HG02798 (cell line): ENCODE measurements around the gene NINJ2.
A peak's percentile ranks its signal among the peaks of the same experiment; 100 is the strongest.
"Not testable (repeated sequence)": the region's sequence is repeated elsewhere in the genome, so short reads cannot be mapped to it uniquely, and the experiment has no call there.

Experiments used
- ATAC-seq: cut with Tn5 transposase; IDR thresholded peaks from one replicate; pipeline ENCODE4 v1.9.1; 2021; ENCODE audit warnings: mild to moderate bottlenecking; ENCODE audit not compliant: unreplicated experiment, poor library complexity

The NINJ2 gene

GRCh38 chr12:591167-592023 is 71.8 kb downstream of the NINJ2 start:
- ATAC-seq: no peak

GRCh38 chr12:590206-590750 is 73.0 kb downstream of the NINJ2 start:
- ATAC-seq: no peak

GRCh38 chr12:588646-589045 is 74.6 kb downstream of the NINJ2 start:
- ATAC-seq: no peak

GRCh38 chr12:588024-588322 is 75.3 kb downstream of the NINJ2 start:
- no peak for ATAC-seq

- no peak for ATAC-seq
Observed at GRCh38 chr12:587132-588023, 75.9 kb downstream of the NINJ2 start.

- ATAC-seq: no peak
Observed at GRCh38 chr12:586318-587071, 76.8 kb downstream of the NINJ2 start.

- no peak for ATAC-seq
Observed at GRCh38 chr12:585062-586061, 77.9 kb downstream of the NINJ2 start.

- ATAC-seq: no peak
Observed at GRCh38 chr12:583251-583869, 79.9 kb downstream of the NINJ2 start.

GRCh38 chr12:581746-582145 is 81.5 kb downstream of the NINJ2 start:
- no peak for ATAC-seq

- ATAC-seq: no peak
Observed at GRCh38 chr12:581321-581720, 81.9 kb downstream of the NINJ2 start.

GRCh38 chr12:580813-581212 is 82.4 kb downstream of the NINJ2 start:
- no peak for ATAC-seq

GRCh38 chr12:579420-580110 is 83.7 kb downstream of the NINJ2 start:
- no peak for ATAC-seq

- no peak for ATAC-seq
Observed at GRCh38 chr12:578748-579419, 84.4 kb downstream of the NINJ2 start.

- ATAC-seq: not testable (repeated sequence)
Observed at GRCh38 chr12:577994-578747, 85.1 kb downstream of the NINJ2 start.

GRCh38 chr12:576615-577110 is 86.6 kb downstream of the NINJ2 start:
- ATAC-seq: no peak

GRCh38 chr12:575948-576614 is 87.2 kb downstream of the NINJ2 start:
- ATAC-seq: peak; percentile 74
